Measurements from ENCODE around the gene LRTM2.

DNA sequence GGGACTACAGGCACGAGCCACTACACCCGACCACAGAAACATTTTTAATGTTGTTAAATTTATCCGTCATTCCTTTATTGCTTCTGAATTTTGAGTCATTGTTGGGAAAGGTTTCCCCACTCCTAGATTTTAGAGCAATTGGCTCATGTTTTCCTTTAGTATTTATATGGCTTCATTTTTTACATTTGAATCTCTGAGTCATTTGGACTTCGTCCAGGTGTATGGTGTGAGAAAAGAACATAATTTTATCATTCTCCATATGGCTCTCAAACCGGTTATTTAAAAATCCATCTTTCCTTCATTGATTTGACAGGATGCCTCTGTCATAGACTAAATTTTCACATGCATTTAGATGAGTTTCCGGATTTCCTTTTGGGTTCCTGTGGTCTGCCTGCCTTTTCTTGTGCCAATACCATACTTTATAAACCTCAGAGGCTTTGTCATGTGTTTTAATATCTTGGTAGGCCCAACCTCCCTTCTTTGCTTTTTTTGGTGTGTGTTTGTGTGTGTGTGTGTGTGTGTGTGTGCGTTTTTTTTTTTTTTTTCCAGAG lies 30.9 kb downstream of the LRTM2 start:
- TF ChIP-seq, protein P1, sequence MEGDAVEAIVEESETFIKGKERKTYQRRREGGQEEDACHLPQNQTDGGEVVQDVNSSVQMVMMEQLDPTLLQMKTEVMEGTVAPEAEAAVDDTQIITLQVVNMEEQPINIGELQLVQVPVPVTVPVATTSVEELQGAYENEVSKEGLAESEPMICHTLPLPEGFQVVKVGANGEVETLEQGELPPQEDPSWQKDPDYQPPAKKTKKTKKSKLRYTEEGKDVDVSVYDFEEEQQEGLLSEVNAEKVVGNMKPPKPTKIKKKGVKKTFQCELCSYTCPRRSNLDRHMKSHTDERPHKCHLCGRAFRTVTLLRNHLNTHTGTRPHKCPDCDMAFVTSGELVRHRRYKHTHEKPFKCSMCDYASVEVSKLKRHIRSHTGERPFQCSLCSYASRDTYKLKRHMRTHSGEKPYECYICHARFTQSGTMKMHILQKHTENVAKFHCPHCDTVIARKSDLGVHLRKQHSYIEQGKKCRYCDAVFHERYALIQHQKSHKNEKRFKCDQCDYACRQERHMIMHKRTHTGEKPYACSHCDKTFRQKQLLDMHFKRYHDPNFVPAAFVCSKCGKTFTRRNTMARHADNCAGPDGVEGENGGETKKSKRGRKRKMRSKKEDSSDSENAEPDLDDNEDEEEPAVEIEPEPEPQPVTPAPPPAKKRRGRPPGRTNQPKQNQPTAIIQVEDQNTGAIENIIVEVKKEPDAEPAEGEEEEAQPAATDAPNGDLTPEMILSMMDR (conservative IDR thresholded peaks at IDR 0.05; ENCODE audit: low read depth, low read length), result no peak
- no peak for TF ChIP-seq EZH2 (IDR thresholded peaks at IDR 0.05; ENCODE audit: low read length, unreplicated experiment)
- no peak for TF ChIP-seq EZH2phosphoT487 (IDR thresholded peaks at IDR 0.05; ENCODE audit: borderline replicate concordance, low read length)

All from PC-3 (cell line).